GM12891 (cell line): ENCODE data around the gene NRXN3.

Experiments used
- POLR2A ChIP-seq: IDR thresholded peaks from 2 replicates; pipeline ENCODE4 v1.6.1; 2011; ENCODE audit warnings: low read depth, low read length, control low read depth
- POLR2AphosphoS5 ChIP-seq: IDR thresholded peaks from 2 replicates; pipeline ENCODE4 v1.6.1; 2011; ENCODE audit warnings: low read depth, low read length, control low read depth
- POU2F2 ChIP-seq: IDR thresholded peaks from 2 replicates; pipeline ENCODE4 v1.6.1; 2011; ENCODE audit warnings: low read depth, mild to moderate bottlenecking, control low read depth, low read length, moderate library complexity
- TAF1 ChIP-seq: IDR thresholded peaks from 2 replicates; pipeline ENCODE4 v1.6.1; 2011; ENCODE audit warnings: low read depth, low read length, control low read depth

- TF ChIP-seq POLR2A = no peak
- TF ChIP-seq TAF1 = no peak
- no peak for TF ChIP-seq POLR2AphosphoS5
- TF ChIP-seq POU2F2 = no peak
Observed at GRCh38 chr14:79383031-79383430, 1212.9 kb downstream of the NRXN3 start.
